ENCODE measurements around the gene LGMN.

DNA sequence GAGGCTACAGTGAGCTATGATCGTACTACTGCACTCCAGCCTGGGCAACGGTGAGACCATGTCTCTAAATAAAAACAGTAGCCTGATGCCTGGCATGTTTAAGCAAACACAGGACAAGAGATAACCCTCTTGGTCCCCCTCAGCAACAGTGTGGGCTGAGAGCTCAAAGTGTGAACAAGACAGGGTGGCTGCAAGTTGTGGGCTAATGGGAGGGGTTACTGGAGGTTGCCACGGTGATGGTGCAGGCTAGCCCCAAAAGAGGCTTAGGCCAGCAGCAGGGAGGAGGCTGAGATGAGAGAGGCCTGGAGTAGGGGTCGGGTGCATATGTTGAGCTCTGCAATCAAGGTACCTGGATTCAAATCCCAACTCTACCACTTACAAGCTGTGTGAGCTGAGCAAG lies 3.4 kb upstream of the LGMN start:
- TF ChIP-seq, protein P1, sequence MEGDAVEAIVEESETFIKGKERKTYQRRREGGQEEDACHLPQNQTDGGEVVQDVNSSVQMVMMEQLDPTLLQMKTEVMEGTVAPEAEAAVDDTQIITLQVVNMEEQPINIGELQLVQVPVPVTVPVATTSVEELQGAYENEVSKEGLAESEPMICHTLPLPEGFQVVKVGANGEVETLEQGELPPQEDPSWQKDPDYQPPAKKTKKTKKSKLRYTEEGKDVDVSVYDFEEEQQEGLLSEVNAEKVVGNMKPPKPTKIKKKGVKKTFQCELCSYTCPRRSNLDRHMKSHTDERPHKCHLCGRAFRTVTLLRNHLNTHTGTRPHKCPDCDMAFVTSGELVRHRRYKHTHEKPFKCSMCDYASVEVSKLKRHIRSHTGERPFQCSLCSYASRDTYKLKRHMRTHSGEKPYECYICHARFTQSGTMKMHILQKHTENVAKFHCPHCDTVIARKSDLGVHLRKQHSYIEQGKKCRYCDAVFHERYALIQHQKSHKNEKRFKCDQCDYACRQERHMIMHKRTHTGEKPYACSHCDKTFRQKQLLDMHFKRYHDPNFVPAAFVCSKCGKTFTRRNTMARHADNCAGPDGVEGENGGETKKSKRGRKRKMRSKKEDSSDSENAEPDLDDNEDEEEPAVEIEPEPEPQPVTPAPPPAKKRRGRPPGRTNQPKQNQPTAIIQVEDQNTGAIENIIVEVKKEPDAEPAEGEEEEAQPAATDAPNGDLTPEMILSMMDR (IDR thresholded peaks at IDR 0.05) = no peak
- TF ChIP-seq POLR2A (IDR thresholded peaks at IDR 0.05) = no peak
